CD4-positive, alpha-beta T cell treated with Interferon alpha-2 for 1 hour (primary cell): ENCODE results near the gene CLIC5.

Experiments
- DNase-seq, 2 donors: peaks; one replicate each; pipeline ENCODE4 v3.0.0-alpha.2; 2020 to 2022

The CLIC5 gene

DNA sequence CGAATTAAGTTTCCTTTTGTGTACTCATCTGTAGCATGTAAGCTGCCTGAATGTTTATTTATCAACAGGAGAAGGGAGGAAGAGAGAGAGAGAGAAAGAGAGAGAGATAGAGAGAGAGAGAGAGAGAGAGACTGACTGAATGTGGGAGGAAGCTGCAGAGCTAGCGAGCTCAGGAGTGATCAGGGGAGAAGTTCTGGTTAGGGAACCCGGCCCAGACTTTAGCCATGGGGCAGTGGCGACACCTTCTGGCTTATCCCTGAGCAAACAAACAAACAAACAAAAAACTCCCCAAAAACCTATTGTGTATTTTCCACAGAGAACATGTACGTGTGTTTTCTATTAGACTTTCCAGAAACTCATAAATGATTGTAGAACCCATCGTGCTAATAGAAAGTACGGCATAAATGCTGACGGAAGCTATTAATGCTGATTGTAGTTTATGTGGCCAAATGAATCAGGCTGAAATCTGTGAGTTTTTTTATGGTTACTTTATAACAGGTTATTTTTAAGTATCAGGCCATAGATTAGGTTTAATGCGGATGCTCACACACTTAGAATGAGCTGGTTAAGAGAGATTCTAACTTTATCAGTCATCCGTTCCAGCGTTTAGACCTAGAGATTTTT lies 92.8 kb downstream of the CLIC5 start:
- DNase-seq, result peak; percentile 54 to 57

- no peak for DNase-seq
Measured at GRCh38 chr6:45921691-45922281, 93.9 kb downstream of the CLIC5 start.

GRCh38 chr6:45920819-45921511 lies 94.7 kb downstream of the CLIC5 start:
- no peak for DNase-seq

DNA sequence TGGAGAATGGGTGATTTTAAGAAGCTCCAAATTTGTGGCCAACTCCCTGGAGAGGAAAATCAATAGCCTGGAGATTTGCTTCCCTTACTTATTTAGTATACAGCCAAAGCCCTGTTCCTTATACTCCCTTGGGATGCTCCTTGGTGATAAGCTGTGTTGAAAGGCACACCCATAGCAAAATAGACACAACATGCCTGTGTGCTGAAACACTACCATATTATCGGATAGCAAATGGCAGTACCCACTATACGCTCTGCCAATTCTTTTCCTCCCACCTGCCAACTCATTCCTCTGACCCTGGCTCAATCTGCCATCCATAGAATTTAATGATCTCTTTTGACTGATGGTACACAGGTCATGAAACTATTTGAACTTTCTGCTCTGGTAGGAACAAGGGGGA lies 98.2 kb downstream of the CLIC5 start:
- no peak for DNase-seq

DNA sequence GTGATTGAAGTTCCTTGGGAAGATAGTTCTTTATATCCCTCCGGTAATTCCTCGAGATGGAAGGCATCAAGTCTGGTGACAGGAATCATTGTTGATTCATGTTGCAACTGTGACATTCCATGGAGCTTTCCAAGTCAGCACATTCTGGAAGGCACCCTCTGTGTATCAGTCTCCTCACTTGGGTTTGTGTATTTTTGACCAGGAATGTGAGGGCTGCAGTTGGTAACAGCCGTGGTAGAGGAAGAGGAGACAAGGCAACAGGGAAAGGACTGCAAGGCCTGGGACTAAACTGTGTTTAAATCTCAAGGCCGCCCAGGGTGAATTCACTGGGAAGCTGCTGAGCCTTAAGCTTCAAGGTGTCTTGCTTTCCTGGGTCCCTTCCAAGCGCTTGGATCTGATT lies 99.0 kb downstream of the CLIC5 start:
- no peak for DNase-seq

DNA sequence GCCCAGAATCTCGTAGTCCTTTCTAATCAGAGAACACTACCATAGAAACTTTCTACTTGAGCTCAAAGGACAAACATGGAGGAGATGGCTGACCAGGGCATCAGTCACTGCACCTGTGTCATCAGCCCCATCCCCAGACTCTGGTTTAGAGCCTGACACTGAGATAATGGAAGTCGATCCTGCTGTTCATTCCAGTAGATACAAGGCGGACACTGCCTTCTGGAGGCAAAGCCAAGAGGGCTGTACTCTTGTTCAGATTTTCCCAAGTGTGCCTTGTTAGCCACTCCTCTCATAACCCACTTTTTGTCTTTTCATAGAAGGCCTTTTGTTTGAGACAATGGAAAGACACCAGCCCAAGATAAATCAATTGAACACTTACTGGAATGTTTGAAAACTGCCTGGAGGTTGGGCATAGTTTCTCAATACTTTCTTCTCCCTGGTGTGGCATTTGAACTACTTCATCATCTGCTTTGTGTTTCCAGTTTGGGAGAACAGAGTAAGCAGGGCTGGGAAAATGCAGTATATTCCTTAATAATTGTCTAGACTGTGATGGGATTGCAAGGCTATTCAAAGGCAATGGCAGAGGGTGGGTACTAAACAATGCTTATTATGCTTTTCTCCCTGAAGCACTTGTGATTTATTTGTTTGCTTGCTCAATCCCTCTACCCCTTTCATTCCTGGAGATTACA lies 99.7 kb downstream of the CLIC5 start:
- no peak for DNase-seq

DNA sequence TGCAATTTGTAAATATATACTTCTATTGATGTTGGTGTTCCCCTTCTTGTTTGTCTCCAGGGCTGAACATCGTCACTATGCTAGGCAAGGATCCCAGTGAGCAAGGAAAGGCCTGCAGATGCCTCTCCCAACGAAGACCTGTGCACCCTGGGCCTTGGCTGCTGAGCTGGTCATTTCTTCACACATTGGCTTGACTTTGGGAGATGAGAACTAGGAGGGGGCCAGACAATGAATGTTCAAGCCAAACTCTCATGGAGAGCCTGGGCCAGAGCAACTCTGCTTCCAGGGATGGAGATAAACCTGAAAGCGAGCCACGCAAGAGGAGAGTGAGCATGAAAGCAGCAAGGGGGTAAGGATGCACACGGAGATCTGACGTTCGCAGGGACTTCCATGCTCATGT lies 104.0 kb downstream of the CLIC5 start:
- no peak for DNase-seq

- no peak for DNase-seq
Measured at GRCh38 chr6:45903959-45904358, 111.7 kb downstream of the CLIC5 start.

- DNase-seq, result no peak
Measured at GRCh38 chr6:45902984-45903383, 112.7 kb downstream of the CLIC5 start.

- DNase-seq, result no peak
Measured at GRCh38 chr6:45901767-45902650, 113.7 kb downstream of the CLIC5 start.

GRCh38 chr6:45900808-45901752 lies 114.6 kb downstream of the CLIC5 start:
- DNase-seq, result no peak

DNA sequence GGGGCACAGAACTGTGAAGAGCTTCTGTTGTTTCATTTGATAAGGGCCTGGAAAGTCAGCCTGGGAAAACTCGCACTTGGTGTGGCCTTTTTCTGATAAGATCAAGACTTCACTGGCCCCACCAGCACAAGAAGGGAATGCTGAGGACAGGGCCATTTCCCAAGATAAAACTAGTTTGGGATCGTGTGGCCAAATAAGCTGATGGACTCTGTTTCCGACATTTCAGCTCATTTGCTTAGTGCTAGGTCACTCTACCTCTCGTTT lies 116.0 kb downstream of the CLIC5 start:
- DNase-seq, result no peak

GRCh38 chr6:45898941-45899682 lies 116.5 kb downstream of the CLIC5 start:
- no peak for DNase-seq

DNA sequence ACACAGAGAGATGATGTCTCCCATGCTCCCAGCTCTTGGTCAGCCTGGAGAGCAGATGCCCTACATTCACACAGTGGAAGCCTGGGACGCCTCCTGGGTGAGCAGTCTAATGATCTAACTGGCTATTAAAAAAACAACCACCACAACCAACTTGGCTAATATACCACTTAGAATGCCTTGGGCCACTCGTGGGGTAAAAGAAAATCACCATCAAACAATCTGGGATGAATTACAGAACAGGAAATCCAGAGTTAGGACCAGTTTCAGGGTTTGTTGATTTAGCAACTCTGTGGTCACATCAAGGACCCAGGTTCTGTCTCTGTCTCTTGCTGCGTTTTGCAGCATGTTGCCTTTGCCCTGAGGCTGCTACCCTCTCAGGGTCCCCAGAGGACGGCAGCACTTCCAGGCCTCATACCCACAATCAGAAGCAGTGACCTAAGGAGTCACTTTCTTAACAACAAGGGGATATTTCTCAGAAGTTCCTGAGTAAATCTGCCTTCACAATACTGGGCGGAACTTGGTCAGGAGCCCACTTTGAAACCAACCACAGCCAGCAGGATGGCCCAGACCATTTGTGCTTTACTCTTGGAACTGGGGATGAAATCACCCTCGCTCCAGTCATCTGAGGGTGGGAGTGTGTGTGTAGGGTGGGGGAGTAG lies 118.7 kb downstream of the CLIC5 start:
- no peak for DNase-seq

- peak in 1 of 2 donors; percentile 15 for DNase-seq
Measured at GRCh38 chr6:45895569-45895968, 120.1 kb downstream of the CLIC5 start.

DNA sequence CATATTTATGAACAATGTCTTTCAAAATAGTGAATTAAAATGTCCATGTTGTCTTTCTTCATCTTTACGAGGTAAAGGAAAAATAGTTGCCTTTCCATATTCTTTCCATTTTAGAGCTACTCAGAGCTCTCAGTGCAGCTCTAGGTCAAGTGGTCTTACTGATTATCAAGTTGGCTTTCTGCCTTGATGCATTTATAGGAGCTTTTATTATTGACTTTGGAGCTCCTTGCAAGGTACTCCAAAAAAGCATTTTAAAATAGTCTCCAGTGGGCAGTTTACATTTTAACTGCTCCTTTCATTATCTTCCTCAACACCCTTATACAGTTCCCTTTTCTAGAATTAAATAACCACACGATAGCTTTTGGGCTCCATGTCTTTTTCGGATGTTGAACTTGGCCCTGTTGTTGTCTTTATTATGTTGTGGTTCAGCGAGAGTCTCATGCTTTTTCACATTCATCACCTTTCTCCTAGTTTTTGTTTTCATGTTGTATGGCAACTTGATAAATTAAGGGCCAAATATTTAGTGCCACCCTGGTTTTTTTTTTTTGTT lies 122.9 kb downstream of the CLIC5 start:
- DNase-seq, result no peak

DNA sequence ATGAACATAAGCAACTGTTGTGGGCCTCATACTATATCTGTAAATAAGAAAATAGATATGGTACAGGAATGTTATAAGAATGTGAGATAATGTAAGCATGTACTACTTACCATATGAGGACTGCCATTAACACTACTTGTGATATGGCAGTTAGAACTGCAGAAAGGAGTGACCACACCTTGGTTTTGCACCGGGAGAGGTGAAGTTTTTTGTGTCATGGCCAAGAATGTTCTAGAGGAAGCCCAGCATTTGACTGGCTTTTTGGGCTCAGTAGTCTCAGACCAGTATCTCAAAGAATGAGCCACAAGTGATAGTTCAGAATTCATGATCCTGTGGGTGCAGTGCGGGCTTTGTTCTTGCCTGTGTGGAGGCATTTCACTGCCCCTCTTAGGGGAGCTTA lies 123.5 kb downstream of the CLIC5 start:
- DNase-seq, result no peak

GRCh38 chr6:45886776-45887175 lies 128.9 kb downstream of the CLIC5 start:
- no peak for DNase-seq

DNA sequence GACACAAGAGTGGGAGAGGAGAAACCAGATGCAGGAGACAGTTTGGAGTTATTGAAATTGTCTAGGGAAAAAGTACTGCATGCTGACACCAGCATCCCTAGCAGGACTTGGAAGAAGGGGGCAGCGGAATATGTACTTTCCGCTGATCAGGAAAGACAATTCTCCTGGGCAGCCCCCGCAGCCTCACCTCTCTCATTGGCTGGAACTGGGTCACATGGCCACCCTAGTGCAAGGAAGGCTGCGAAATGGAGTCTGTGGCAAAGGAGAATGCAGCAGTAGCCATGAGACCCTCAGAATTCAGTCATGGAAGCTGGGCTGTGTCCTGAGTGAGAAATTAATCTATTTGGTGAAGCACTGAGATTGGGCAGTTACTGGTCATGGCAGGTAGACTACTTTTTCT lies 131.3 kb downstream of the CLIC5 start:
- no peak for DNase-seq

DNA sequence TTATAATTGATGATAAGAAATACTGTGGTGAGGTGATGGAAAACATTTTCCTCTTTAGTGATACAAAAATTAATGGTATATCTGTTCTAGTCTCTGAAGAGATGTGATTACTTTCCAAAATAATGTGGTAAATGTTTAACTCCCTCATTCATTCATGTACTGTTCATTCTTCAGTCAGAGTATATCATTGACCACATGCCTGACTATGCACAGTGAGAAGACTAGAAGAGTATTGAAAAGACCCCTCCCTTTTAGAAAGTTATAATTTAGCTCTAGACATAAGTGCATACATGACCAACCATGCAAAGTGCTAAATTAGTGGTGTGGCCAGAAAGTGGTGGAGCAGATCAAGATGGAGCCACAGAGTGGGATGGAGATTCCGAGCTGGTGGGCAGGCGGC lies 133.0 kb downstream of the CLIC5 start:
- DNase-seq, result no peak
